GM18505 (cell line): ENCODE results near the gene MAN2A1.

Source experiments
- ATAC-seq: cut with Tn5 transposase; IDR thresholded peaks from one replicate; pipeline ENCODE4 v1.9.1; 2021; ENCODE audit not compliant: unreplicated experiment
- POLR2A ChIP-seq: IDR thresholded peaks from 4 replicates; pipeline ENCODE4 v1.6.1; 2011; ENCODE audit warnings: borderline replicate concordance; ENCODE audit not compliant: insufficient read depth, insufficient read length; ENCODE audit errors: extremely low read depth

MAN2A1 gene

DNA sequence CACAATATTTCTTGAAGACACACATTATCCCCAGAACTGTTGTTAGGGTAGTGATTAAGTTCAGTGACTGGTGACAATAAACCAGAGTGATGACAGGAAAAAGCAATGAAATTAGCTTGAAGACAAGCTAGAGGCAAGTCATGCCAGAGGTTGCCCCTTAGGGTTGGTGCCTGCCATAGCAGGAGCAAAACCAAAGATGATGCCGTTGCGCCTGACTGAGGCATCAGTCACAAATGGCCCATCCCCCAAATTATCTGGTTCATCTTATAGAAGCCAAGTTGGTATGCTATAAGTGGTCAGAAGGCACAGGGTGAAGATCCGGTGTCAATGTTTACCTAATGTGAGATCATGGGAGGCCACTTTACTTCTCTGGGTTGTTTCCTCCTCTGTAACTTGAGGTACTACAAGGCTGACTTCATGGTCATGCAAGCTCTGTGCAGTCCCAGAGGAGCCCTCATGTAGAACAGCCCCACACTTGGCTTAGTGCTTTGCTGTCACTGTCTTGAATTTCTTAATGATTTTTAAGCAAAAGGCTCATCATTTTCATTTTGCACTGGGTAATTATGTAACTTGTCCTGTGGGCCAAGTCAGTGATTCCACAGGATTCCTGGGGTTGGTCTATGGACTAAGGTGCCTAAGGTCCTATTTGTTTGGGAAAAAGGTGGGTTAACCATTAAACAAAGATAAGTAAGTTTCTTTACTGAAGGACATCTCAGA lies 211.3 kb downstream of the MAN2A1 start:
- no peak for ATAC-seq
- no peak for TF ChIP-seq POLR2A

DNA sequence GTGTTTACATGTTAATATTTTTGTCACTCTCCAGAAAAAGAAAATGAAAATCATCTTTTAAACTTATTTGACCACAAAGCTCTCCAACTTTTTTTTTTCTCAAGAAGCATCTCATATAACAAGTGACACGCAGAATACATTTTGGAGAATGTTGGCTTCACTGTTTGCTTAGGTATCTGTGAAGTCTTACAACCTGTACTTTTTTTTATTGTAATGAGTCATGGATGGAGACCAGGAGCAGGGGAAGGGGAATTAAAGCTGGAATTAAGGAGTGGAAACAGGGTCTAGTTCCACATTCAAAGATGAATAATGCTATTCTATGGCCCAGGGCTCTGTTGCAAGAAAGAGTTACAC lies 211.9 kb downstream of the MAN2A1 start:
- TF ChIP-seq POLR2A: no peak
- ATAC-seq: no peak

GRCh38 chr5:109903061-109903460 lies 213.3 kb downstream of the MAN2A1 start:
- ATAC-seq: no peak
- TF ChIP-seq POLR2A: no peak

DNA sequence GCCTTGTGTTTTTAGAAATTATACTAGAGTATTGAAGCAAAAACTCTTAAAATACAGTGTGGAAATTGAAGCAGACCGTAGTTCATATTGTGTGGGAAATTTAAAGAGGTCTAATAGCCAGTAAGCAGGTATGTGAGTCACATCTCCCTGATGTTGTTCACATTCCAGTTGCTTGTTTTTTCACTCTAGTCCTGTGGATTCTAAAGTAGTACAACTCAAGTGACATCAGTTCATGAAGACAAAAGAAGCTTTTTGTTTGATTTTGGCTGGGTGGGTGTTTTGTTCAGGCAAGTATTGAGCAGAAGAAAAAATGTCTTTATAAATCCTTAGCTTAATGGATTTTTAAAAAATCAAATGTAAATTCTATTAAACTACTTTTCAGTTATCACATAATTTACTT lies 216.2 kb downstream of the MAN2A1 start:
- no peak for ATAC-seq

GRCh38 chr5:109907189-109907588 lies 217.5 kb downstream of the MAN2A1 start:
- no peak for ATAC-seq
- no peak for TF ChIP-seq POLR2A

More for the DNA sequence above, 216.2 kb downstream of the MAN2A1 start:
- no peak for TF ChIP-seq POLR2A

DNA sequence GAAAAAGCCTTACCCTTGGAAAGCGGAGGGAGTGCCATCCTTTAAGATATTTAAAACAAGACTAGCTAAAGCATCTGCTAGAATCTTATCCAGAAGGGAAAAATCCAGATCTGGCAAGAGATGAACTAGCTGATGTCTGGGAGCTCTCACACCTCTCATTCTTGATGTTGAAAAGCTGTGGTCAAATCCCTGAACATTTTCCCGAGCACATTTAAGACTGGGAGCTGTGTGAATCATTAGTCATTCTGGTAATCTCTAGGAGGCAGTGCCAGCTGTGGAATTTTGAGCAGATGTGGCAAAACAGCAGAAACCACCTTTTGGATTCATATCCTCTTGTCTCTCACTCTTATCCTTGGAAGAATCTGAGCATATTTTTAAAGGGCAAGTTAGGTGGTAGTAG lies 218.0 kb downstream of the MAN2A1 start:
- no peak for TF ChIP-seq POLR2A
- ATAC-seq: no peak

DNA sequence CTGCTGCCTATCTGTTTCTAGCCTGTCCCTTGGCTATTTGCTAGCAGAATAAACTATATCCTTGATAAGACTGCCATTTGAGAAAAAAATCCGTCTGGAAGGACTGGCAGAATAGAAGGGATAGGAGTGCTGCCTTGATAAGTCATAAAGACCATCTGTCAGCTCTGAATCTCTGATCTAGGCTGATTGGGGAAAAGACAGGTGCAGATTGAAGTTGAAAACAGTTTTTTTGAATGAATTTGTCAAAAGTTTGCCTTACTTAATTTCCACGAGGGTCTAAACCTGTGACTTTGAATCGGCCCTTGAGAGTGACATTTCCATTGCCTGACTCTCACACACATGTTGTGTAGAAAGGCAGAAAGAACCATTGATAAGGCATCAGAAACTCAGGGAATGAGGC lies 218.6 kb downstream of the MAN2A1 start:
- ATAC-seq: no peak
- TF ChIP-seq POLR2A: no peak

DNA sequence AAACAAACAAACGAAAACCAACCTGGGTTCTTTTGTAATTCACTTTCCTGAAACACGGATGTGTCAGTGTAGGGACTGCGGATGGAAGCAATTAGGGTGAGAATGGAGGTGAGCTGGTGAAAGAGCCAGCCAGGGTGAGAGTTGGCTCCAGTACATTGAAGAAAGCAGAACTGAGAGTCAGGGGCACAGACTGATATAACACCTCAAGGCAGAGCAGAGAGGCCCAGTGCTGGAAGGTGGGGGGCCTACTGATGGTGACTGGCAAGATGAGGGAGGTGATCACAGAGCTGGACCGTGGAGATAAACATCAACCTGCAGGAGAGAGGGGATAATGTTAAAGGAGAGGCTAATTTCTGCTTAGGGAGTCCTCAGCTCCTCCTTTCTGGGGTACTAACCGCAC lies 221.1 kb downstream of the MAN2A1 start:
- no peak for TF ChIP-seq POLR2A
- no peak for ATAC-seq

GRCh38 chr5:109911731-109912130 lies 222.0 kb downstream of the MAN2A1 start:
- TF ChIP-seq POLR2A: no peak
- no peak for ATAC-seq

DNA sequence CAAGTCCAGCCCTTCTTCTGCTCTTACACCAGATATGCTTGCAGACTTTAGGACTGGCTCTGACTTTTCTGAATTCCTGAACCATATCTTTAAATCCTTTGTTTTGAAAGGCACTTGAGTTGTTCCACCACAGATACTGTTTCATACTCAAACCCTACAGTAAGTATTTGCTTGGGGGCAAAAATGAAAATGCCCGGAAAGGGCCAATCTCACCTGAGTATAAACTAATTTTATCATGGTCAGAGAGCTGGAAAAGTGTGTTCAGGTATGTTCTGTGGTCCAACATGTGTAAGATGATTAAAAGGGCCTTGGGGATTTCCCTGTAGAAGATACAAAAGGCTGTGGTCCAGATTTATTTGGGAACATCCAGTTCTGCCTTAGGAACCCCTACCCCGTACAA lies 225.2 kb downstream of the MAN2A1 start:
- TF ChIP-seq POLR2A: no peak
- ATAC-seq: no peak

DNA sequence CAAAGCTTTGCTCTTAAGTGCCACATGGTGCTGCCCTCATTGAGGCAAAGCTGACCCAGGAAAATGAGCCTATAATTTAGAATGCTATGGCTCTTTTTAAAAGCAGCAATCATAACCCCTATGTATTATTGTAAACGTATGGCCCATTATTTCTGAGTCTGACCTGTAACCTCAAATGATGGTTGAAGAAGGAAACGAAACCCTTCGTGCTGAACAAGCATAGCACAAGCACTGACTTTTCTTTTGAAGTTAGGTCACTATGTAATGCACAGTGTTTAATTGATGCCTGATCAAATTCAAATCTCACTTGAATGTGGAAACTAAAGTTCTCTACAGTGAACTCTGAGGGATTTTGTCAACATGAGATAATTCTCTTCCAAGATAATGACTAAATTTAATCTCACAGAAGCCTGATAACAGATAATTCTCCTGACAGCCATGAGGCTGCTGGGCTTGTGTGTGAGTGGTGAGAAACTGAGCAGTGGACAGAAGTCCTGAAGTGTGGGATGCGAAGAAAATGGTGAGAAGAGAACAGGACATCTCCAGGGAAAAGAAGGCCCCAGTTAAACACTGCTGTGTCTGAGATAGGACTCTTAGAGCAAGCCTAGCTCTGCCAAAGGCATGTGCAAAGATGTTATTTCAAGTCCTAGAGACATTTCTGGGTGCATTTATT lies 226.9 kb downstream of the MAN2A1 start:
- no peak for ATAC-seq

More for the DNA sequence above, 226.9 kb downstream of the MAN2A1 start:
- no peak for TF ChIP-seq POLR2A
